GM18519 (cell line): ENCODE measurements around the gene WDR36.

Experiments used
- ATAC-seq: cut with Tn5 transposase; IDR thresholded peaks from one replicate; pipeline ENCODE4 v1.9.1; 2021; ENCODE audit warnings: mild to moderate bottlenecking, moderate library complexity; ENCODE audit not compliant: unreplicated experiment, low FRiP score

WDR36 gene

GRCh38 chr5:111099058-111099778, 7.1 kb downstream of the WDR36 start:
- no peak for ATAC-seq

DNA sequence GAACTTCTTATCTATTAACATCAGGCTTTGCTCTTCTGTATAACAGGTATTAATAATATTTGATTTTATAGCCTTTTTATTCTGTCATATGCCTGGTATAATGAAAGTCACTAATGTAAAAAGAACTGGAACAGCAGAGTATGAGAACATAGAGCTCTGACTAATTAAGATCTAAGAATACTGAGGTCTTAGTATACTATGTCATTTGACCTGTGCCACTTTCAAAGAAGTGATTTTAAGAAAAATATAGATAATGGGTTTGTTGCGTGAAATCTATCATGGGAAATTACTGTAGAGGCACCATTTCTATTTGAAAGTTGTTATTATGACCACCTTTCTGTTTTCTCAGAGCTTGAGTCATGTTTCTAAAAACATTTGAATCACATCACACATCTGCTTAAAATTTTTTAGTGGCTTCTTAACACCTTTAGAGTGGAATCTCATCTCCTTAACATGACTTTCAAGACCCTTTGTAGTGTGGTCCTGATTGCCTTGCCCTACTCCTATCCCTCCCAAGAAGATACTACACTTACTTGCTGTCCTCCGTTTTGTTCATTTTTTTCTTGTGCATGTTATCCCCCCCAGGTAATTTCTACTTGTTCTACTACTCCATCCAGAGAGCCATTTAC, 14.3 kb downstream of the WDR36 start:
- ATAC-seq = no peak

GRCh38 chr5:111107371-111107770, 15.2 kb downstream of the WDR36 start:
- no peak for ATAC-seq

DNA sequence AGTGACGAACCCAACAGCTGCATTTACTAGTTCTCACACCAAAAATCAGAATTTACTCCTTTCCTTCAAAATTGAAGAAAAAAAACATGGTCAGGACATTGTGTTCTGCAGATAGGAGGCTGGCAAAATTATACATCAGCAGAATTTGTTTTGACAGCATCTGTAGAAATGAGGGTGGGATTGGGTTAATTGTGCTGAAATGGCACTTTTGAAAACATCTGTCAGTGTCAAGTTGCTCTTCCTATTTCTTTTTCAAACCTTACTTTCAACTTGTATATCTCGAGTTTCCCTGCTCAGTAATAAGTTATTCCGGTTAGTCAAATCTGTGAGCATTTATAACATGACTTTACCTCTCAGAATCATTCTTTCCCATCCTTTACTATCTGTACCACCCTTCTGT, 19.8 kb downstream of the WDR36 start:
- ATAC-seq = no peak

DNA sequence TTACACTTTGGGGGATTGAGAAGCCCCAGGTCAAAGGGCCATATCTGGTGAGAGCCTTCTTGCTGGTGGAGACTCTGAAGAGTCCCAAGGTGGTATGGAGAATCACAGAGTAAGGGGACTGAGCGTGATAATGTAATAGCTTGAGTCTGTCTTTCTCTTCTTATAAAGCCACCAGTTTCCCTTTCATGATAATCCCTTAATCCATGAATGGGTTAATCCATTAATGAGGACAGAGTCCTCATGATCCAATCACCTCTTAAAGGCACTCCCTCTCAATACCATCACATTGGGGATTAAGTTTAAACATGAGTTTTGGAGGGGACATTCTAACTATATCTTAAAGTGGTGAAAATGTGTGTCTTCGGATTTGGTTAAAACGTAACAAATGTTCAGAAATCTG, 21.5 kb downstream of the WDR36 start:
- ATAC-seq = no peak

GRCh38 chr5:111115229-111115628, 23.1 kb downstream of the WDR36 start:
- ATAC-seq = no peak

DNA sequence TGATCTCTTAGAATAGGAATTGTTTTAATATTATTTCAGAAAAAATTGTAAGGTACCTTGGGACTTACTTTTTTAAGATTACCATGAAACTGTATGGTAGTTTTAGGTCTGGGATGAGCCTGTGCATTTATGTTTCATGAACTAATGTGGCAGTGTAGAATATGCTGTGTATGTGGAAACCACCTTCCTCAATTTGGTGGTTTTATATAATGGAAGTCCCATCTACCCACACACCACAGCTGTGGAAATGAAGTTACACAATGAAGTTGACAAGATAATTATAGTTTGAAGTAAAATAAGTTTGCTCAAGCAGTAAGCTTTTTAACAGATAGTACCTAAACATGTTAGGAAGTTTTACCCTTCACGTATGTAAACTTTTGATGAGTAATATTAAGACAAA, 24.4 kb downstream of the WDR36 start:
- ATAC-seq = no peak

DNA sequence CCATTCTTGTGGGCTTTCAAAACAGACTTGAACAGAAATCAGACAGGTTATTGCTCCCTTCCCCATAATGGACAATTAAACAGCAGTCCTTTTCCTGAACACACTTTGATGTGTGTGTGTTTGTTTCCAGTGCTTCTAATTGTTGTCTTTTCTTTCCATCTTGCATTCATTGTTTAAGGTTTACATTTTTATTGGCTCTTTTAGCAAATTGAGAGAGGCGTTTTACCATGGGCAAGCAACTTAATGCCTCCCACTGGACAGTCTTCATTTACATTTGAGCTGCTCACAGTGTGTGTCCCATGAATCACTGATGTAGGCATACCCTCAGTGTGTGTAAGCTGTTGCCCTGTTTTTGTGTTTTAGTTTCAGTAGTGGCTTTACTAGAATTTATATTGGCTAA, 25.0 kb downstream of the WDR36 start:
- no peak for ATAC-seq

DNA sequence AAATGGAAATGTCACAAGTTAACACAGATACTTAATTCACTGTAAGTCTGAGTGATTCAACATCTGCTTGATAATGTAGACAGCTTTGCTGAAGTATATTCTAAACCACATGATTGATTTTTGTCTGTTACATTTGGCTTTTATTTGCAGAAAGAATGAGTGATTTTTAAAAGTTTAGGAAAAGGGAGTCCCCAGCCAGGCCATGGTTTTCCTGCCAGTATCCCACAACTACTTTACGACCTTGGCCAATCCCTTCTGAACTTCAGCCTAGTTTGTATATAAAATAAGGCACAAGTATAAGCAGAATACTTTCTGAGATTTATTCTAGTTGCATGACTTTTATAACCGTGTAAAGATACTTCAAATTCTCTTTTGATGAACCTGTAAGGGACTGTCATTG, 27.1 kb downstream of the WDR36 start:
- ATAC-seq = no peak

- no peak for ATAC-seq
These were observed 27.7 kb downstream of the WDR36 start for GRCh38 chr5:111119856-111120255.

- no peak for ATAC-seq
These were observed 28.8 kb downstream of the WDR36 start for GRCh38 chr5:111120911-111121310.

DNA sequence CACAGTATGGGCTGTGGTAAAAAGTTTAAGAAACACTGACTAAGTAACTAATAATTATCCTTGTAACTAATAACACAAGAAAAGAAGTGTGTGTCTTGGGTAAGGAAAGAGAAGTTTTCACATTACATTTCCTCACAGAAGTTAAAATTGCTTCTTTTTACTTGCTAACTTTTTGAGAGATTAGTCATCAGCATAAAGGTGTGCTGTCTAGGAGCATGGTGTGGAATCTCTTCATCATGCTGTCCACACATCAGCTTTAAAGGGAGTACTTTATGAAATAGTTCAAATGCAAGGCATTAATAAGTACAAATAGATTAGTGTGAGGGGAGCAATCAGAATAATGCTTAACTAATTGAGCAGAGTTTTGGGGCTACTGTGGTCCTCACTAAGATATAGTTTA, 29.8 kb downstream of the WDR36 start:
- no peak for ATAC-seq

GRCh38 chr5:111122398-111122797, 30.2 kb downstream of the WDR36 start:
- peak; percentile 44 for ATAC-seq

DNA sequence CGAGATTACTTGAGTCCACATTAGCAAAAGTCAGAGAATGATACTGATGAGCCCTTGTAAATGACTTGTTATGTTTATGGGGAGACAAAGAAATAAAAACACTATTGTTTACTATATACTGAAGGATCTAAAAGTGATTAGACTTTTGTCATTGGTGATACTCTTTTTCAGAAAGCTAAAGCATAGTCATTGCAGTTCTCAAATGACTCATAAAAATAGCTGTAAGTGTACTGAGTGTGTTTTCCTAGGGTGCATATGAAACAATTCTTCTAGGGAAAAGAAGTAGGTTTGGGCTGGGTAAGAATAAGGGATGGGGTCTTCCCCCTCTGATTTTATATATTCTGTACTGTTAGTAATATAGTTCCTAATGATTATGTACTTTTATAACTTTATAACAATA, 32.6 kb downstream of the WDR36 start:
- no peak for ATAC-seq

GRCh38 chr5:111126896-111127295, 34.7 kb downstream of the WDR36 start:
- ATAC-seq = no peak

DNA sequence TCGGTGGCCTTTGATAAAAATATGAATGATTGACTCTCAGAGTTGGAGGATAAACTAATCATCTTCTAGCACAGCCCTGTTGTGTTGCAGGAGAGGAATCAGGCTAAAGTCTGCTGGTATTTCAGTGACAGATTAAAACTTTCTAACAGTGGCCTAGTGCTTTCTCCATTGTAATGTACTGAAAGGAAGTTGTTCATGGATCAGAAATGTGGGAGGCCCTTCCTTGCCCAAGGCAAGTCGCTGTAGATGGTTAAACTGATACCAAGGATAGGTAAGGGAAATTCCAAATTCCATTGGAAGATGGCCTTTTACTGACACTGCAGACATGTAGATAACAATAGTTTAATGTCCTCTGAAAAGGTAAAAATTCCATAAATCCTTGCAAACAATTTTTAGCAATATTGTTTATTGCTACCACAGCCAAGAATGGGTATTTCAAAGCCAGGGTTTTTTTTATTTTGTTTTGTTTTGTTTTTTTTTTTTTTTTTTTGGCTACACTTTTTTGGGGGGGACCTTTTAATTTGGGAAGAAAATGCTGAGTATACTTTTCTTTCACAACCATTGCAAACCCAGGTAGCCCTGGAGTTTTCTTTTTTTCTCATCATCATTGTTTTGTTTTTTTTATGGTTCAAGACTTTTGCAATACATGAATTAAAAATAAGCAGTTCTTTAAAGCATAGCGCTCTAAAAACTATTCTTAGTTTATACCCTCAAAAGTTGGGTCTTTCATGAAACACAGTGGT, 35.5 kb downstream of the WDR36 start:
- ATAC-seq = no peak

GRCh38 chr5:111129938-111130337, 37.8 kb downstream of the WDR36 start:
- ATAC-seq = no peak

GRCh38 chr5:111131356-111131755, 39.2 kb downstream of the WDR36 start:
- no peak for ATAC-seq

GRCh38 chr5:111132076-111132475, 39.9 kb downstream of the WDR36 start:
- ATAC-seq = no peak

- ATAC-seq = no peak
These were observed 40.7 kb downstream of the WDR36 start for GRCh38 chr5:111132731-111133435.

DNA sequence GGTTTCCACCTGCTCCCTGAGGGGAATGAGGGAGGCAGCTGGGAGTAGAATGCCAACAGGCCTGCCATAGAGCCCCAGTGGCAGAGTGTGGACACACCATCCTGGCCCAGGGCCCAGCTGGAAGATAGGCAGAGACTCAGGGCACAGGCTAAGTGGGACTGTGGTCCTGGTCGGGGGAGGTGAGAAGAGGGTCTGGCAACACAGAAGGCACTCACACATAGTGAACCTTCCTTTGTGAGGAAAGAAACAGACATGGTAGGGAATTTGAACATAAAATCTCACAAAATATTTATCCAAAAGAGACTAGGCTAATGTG, 41.2 kb downstream of the WDR36 start:
- ATAC-seq = no peak
